ENCODE data around the gene EML1. TPM values are rescaled to one million over a fixed set of nuclear protein-coding genes. Genes with fewer than 3 reads are reported as not detected.

Gene EML1
- total and polyA plus RNA-seq, 8 donors, result 5.8 to 66.5 (median 34.8) TPM

- no peaks in the 10 kb centered on the region for H3K36me3 ChIP-seq
- no peaks in the 10 kb centered on the region for H3K9me3 ChIP-seq
- H3K4me1 ChIP-seq, result peaks cover 3 to 59% (median 15%) of the 10 kb centered on the region in 4 donors
- 65 to 86% (median 85%) methylated on average over 8 of the region's 8 CpGs for WGBS, 5 donors
- intact Hi-C loops (cut with DNase I; ENCODE audit: low total_unique reads), result no loop called here
- TF ChIP-seq POLR2AphosphoS5 (IDR thresholded peaks at IDR 0.05), result peak; percentile 37 to 64 (median 52)
- no peak for TF ChIP-seq CTCF (IDR thresholded peaks at IDR 0.05)
- peak; percentile 42 for TF ChIP-seq EP300 (IDR thresholded peaks at IDR 0.05)
- no peak for TF ChIP-seq POLR2A (IDR thresholded peaks at IDR 0.05)
- peak in 1 of 2 donors; percentile 26 for DNase-seq
- peak overlapping the region in 3 of 5 donors; percentile 9 to 55 (median 30) for H3K27ac ChIP-seq
- no peak overlapping the region for H3K4me3 ChIP-seq
- H3K27me3 ChIP-seq, result no peaks in the 10 kb centered on the region
These were observed 6.7 kb upstream of the EML1 start for GRCh38 chr14:99786511-99786989.

- WGBS, 5 donors, result 85 to 96% (median 92%) methylated on average over 6 of the region's 6 CpGs
- no peak overlapping the region for H3K4me3 ChIP-seq
- TF ChIP-seq CTCF (IDR thresholded peaks at IDR 0.05) (no peak), EP300 (IDR thresholded peaks at IDR 0.05) (no peak), POLR2AphosphoS5 (IDR thresholded peaks at IDR 0.05) (peak in 1 of 3 donors; percentile 56), POLR2A (IDR thresholded peaks at IDR 0.05) (no peak)
- no peaks in the 10 kb centered on the region for H3K36me3 ChIP-seq
- H3K9me3 ChIP-seq, result no peaks in the 10 kb centered on the region
- no peaks in the 10 kb centered on the region for H3K27me3 ChIP-seq
- intact Hi-C loops (cut with DNase I; ENCODE audit: low total_unique reads), result no loop called here
- peak in 1 of 2 donors; percentile 20 for DNase-seq
- H3K27ac ChIP-seq, result peak overlapping the region in 2 of 5 donors; percentile 11 to 62
- H3K4me1 ChIP-seq, result peaks cover 12 to 73% (median 27%) of the 10 kb centered on the region in 4 donors
These were observed 4.5 kb upstream of the EML1 start for GRCh38 chr14:99788713-99789112.

GRCh38 chr14:99789581-99789980, 3.6 kb upstream of the EML1 start:
- peaks cover 12 to 80% (median 34%) of the 10 kb centered on the region in 4 donors for H3K4me1 ChIP-seq
- H3K27me3 ChIP-seq, result no peaks in the 10 kb centered on the region
- no peak overlapping the region for H3K4me3 ChIP-seq
- DNase-seq, result no peak
- peak overlapping the region in 3 of 5 donors; percentile 22 to 93 (median 92) for H3K27ac ChIP-seq
- intact Hi-C loops (cut with DNase I; ENCODE audit: low total_unique reads), result no loop called here
- no peaks in the 10 kb centered on the region for H3K9me3 ChIP-seq
- TF ChIP-seq CTCF (IDR thresholded peaks at IDR 0.05) (no peak), EP300 (IDR thresholded peaks at IDR 0.05) (no peak), POLR2A (IDR thresholded peaks at IDR 0.05) (no peak), POLR2AphosphoS5 (IDR thresholded peaks at IDR 0.05) (no peak)
- no peaks in the 10 kb centered on the region for H3K36me3 ChIP-seq
- 27 to 46% (median 35%) methylated on average over 2 of the region's 2 CpGs for WGBS, 5 donors

- intact Hi-C loops (cut with DNase I; ENCODE audit: low total_unique reads), result no loop called here
- WGBS, 5 donors, result 81 to 93% (median 87%) methylated on average over 7 of the region's 7 CpGs
- Histone ChIP-seq H3K4me3 (no peak overlapping the region), H3K9me3 (no peaks in the 10 kb centered on the region), H3K27ac (peak overlapping the region in 3 of 5 donors; percentile 22 to 93 (median 92)), H3K27me3 (no peaks in the 10 kb centered on the region), H3K4me1 (peaks cover 12 to 81% (median 38%) of the 10 kb centered on the region in 4 donors), H3K36me3 (no peaks in the 10 kb centered on the region)
- no peak for TF ChIP-seq CTCF (IDR thresholded peaks at IDR 0.05)
- no peak for TF ChIP-seq EP300 (IDR thresholded peaks at IDR 0.05)
- TF ChIP-seq POLR2A (IDR thresholded peaks at IDR 0.05), result no peak
- no peak for DNase-seq
These were observed 2.8 kb upstream of the EML1 start for GRCh38 chr14:99790201-99790977.

Data from stomach (tissue), 9 donors.